HK-2 (cell line): Measurements from ENCODE around the gene FAIM2.

Source experiments
- DNase-seq: peaks from one replicate; pipeline ENCODE4 v3.0.0-alpha.2; 2018; ENCODE audit not compliant: unreplicated experiment

Gene FAIM2

GRCh38 chr12:49939707-49940106 lies 36.0 kb upstream of the FAIM2 start:
- DNase-seq = no peak

GRCh38 chr12:49939307-49939706 lies 35.6 kb upstream of the FAIM2 start:
- no peak for DNase-seq

GRCh38 chr12:49937639-49938300 lies 34.1 kb upstream of the FAIM2 start:
- DNase-seq = no peak

- DNase-seq = no peak
These were observed 33.2 kb upstream of the FAIM2 start for GRCh38 chr12:49936925-49937324.

GRCh38 chr12:49934505-49934904 lies 30.8 kb upstream of the FAIM2 start:
- DNase-seq = no peak

GRCh38 chr12:49933796-49934195 lies 30.1 kb upstream of the FAIM2 start:
- DNase-seq = no peak

GRCh38 chr12:49932533-49933130 lies 28.9 kb upstream of the FAIM2 start:
- no peak for DNase-seq

- DNase-seq = no peak
These were observed 28.3 kb upstream of the FAIM2 start for GRCh38 chr12:49932023-49932422.

- DNase-seq = no peak
These were observed 27.0 kb upstream of the FAIM2 start for GRCh38 chr12:49930515-49931288.

- DNase-seq = no peak
These were observed 25.9 kb upstream of the FAIM2 start for GRCh38 chr12:49929581-49929980.

- no peak for DNase-seq
These were observed 24.8 kb upstream of the FAIM2 start for GRCh38 chr12:49928471-49928870.

- no peak for DNase-seq
These were observed 21.9 kb upstream of the FAIM2 start for GRCh38 chr12:49925433-49926204.

- DNase-seq = no peak
These were observed 21.0 kb upstream of the FAIM2 start for GRCh38 chr12:49924628-49925246.

- DNase-seq = no peak
These were observed 20.3 kb upstream of the FAIM2 start for GRCh38 chr12:49923880-49924556.

- no peak for DNase-seq
These were observed 19.4 kb upstream of the FAIM2 start for GRCh38 chr12:49923035-49923644.

- DNase-seq = no peak
These were observed 18.8 kb upstream of the FAIM2 start for GRCh38 chr12:49922349-49923034.

GRCh38 chr12:49921936-49922335 lies 18.2 kb upstream of the FAIM2 start:
- DNase-seq = no peak

GRCh38 chr12:49921299-49921698 lies 17.6 kb upstream of the FAIM2 start:
- no peak for DNase-seq

GRCh38 chr12:49920915-49921286 lies 17.2 kb upstream of the FAIM2 start:
- no peak for DNase-seq

- DNase-seq = no peak
These were observed 16.7 kb upstream of the FAIM2 start for GRCh38 chr12:49920241-49920914.
